CD4-positive, alpha-beta T cell (primary cell): Measurements from ENCODE around the gene GABPB1. TPM values are rescaled to one million over a fixed set of nuclear protein-coding genes. Genes with fewer than 3 reads are reported as not detected.

Source experiments
- ATAC-seq: fragments of 200-7000 bp; cut with Tn5 transposase; one replicate; pipeline ENCODE4 v1.10.0; 2022; ENCODE audit warnings: mild to moderate bottlenecking; ENCODE audit not compliant: poor library complexity
- CTCF ChIA-PET: fragments of 350-600 bp; sonication (Branson Sonifier 250); formaldehyde crosslinking; loops from one replicate; lab custom pipeline; 2021; ENCODE audit warnings: antibody characterized with exemption, inconsistent platforms; lab: Charles Lee
- POLR2A ChIA-PET: fragments of 350-600 bp; sonication (Branson Sonifier 250); formaldehyde crosslinking; loops from one replicate; lab custom pipeline; 2021; ENCODE audit warnings: antibody characterized with exemption, inconsistent platforms; lab: Charles Lee
- DNase-seq, 14 experiments: peaks; one replicate each; pipeline ENCODE4 v3.0.0-alpha.2; 2013 to 2020; ENCODE audit warnings: mixed read lengths in 2 of 14
- H3K27ac ChIP-seq, 2 donors: one replicate each; pipeline versions ENCODE4 v1.5.1 to v1.7.0; 2013; ENCODE audit warnings: low read length in 2 of 2, low read depth in 1 of 2, mild to moderate bottlenecking in 1 of 2
- H3K27me3 ChIP-seq, 2 experiments: 1 replicate in 1 of 2; 2 replicates in 1 of 2; pipeline versions ENCODE4 v1.6.1 to v1.7.0; 2013; ENCODE audit warnings: low read length in 2 of 2, control low read depth in 1 of 2, mild to moderate bottlenecking in 1 of 2, moderate library complexity in 1 of 2; ENCODE audit not compliant: insufficient read depth in 2 of 2, control insufficient read depth in 1 of 2
- H3K36me3 ChIP-seq: one replicate; pipeline ENCODE4 v1.6.1; 2013; ENCODE audit warnings: low read length, control low read depth; ENCODE audit not compliant: insufficient read depth
- H3K4me1 ChIP-seq: one replicate; pipeline ENCODE4 v1.6.1; 2013; ENCODE audit warnings: low read length, control low read depth; ENCODE audit not compliant: insufficient read depth
- H3K4me3 ChIP-seq: one replicate; pipeline ENCODE4 v1.5.1; 2013; ENCODE audit warnings: mild to moderate bottlenecking, low read length, moderate library complexity
- H3K9me3 ChIP-seq, 2 experiments: 1 replicate in 1 of 2; 2 replicates in 1 of 2; pipeline versions ENCODE4 v1.6.1 to v1.7.0; 2013; ENCODE audit warnings: low read length in 2 of 2, mild to moderate bottlenecking in 2 of 2, control low read depth in 1 of 2, moderate library complexity in 1 of 2; ENCODE audit not compliant: control insufficient read depth in 1 of 2, insufficient read depth in 1 of 2
- H3K27ac Mint-ChIP-seq: one replicate; pipeline ENCODE4 v1.8.0; 2020; ENCODE audit warnings: mixed read lengths
- H3K27me3 Mint-ChIP-seq: one replicate; pipeline ENCODE4 v1.8.0; 2021; ENCODE audit warnings: mixed read lengths
- H3K36me3 Mint-ChIP-seq: one replicate; pipeline ENCODE4 v1.8.0; 2021; ENCODE audit warnings: low read depth, mixed read lengths
- H3K4me1 Mint-ChIP-seq: one replicate; pipeline ENCODE4 v1.8.0; 2021; ENCODE audit warnings: low read depth, mixed read lengths
- H3K4me3 Mint-ChIP-seq: one replicate; pipeline ENCODE4 v1.8.0; 2020; ENCODE audit warnings: mild to moderate bottlenecking, mixed read lengths
- H3K9me3 Mint-ChIP-seq: one replicate; pipeline ENCODE4 v1.8.0; 2020; ENCODE audit warnings: mixed read lengths
- intact Hi-C, 2 experiments: fragments of 100-400 bp; cut with DNase I in 1 of 2; cut with micrococcal nuclease in 1 of 2; formaldehyde crosslinking; loops; one replicate each; pipeline versions ENCODE4 v1.15.1 to v1.9.0; 2023 to 2025; cut with DNase I, micrococcal nuclease
- total RNA-seq, 174 experiments: library from RNA in 2 of 174; stranded (reverse) in 2 of 174; gene quantifications; one replicate each; pipeline ENCODE4 v1.2.3 and lab custom pipeline; 2021 to 2026
- TF ChIP-seq, protein P1 (sequence below): fragments of 200-600 bp; IDR thresholded peaks from one replicate; pipeline ENCODE4 v1.8.0; 2022; ENCODE audit warnings: antibody characterized with exemption, mild to moderate bottlenecking

Gene GABPB1
- total RNA-seq, 2 experiments from 2014 or later: 25.7 to 27.1 TPM

DNA sequence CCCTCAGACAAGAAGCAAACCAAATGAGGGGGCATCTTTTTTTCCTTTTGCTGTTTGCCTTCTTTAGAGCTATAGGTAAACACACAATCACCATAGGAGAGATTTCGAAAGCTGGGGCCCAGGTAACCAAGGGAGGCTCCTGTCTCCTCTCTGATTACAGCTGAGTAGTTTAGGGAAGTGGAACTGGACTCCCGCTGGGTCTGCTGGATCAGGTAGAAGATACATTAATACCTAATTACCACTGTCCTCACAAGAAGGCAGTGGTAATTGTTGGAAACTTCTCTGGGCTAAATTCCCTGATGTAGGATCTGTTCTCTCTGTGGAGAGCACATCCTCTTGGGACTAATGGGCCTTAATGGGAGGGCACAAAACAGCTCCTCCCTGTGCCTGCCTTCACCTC, 122.2 kb downstream of the GABPB1 start:
- H3K36me3 ChIP-seq: no peaks in the 10 kb centered on the region
- no peak for ATAC-seq
- no peak for DNase-seq
- H3K27ac ChIP-seq: no peak overlapping the region
- Mint-ChIP-seq H3K4me1 (no peaks in the 10 kb centered on the region), H3K27me3 (no peaks in the 10 kb centered on the region), H3K4me3 (no peak overlapping the region), H3K36me3 (no peaks in the 10 kb centered on the region), H3K27ac (no peak overlapping the region), H3K9me3 (no peaks in the 10 kb centered on the region)
- no peaks in the 10 kb centered on the region for H3K4me1 ChIP-seq
- no peaks in the 10 kb centered on the region for H3K9me3 ChIP-seq
- H3K27me3 ChIP-seq: no peaks in the 10 kb centered on the region
- no peak overlapping the region for H3K4me3 ChIP-seq
- CTCF ChIA-PET: no interaction called here
- intact Hi-C loops: no loop called here
- TF ChIP-seq, protein P1, sequence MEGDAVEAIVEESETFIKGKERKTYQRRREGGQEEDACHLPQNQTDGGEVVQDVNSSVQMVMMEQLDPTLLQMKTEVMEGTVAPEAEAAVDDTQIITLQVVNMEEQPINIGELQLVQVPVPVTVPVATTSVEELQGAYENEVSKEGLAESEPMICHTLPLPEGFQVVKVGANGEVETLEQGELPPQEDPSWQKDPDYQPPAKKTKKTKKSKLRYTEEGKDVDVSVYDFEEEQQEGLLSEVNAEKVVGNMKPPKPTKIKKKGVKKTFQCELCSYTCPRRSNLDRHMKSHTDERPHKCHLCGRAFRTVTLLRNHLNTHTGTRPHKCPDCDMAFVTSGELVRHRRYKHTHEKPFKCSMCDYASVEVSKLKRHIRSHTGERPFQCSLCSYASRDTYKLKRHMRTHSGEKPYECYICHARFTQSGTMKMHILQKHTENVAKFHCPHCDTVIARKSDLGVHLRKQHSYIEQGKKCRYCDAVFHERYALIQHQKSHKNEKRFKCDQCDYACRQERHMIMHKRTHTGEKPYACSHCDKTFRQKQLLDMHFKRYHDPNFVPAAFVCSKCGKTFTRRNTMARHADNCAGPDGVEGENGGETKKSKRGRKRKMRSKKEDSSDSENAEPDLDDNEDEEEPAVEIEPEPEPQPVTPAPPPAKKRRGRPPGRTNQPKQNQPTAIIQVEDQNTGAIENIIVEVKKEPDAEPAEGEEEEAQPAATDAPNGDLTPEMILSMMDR: no peak
- POLR2A ChIA-PET: no interaction called here

DNA sequence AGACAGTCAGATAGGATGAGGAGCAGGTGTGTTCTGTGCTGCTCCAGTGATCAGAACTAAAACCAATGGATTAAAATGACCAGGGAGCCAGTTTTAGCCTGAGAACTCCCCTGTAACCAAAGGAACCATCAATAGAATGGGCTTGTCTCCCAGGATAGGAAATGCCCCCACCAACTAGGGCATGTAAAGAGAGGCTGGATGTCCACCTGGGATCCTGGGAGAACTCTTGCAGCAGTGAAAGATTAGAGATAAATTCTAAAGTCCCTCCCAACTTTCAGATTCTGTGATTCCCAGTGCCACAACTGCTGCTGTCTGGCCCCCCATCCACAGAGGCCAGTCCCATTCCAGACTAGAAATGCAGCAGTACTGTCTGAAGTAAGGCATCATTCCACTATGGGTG, 123.2 kb downstream of the GABPB1 start:
- Mint-ChIP-seq H3K9me3 (no peaks in the 10 kb centered on the region), H3K27me3 (no peaks in the 10 kb centered on the region), H3K4me1 (no peaks in the 10 kb centered on the region), H3K36me3 (no peaks in the 10 kb centered on the region), H3K27ac (no peak overlapping the region), H3K4me3 (no peak overlapping the region)
- CTCF ChIA-PET: no interaction called here
- ATAC-seq: no peak
- POLR2A ChIA-PET: no interaction called here
- intact Hi-C loops: no loop called here
- no peak for DNase-seq
- H3K27me3 ChIP-seq: no peaks in the 10 kb centered on the region
- H3K27ac ChIP-seq: no peak overlapping the region
- no peaks in the 10 kb centered on the region for H3K4me1 ChIP-seq
- H3K9me3 ChIP-seq: no peaks in the 10 kb centered on the region
- no peak overlapping the region for H3K4me3 ChIP-seq
- TF ChIP-seq, protein P1: no peak
- H3K36me3 ChIP-seq: no peaks in the 10 kb centered on the region

DNA sequence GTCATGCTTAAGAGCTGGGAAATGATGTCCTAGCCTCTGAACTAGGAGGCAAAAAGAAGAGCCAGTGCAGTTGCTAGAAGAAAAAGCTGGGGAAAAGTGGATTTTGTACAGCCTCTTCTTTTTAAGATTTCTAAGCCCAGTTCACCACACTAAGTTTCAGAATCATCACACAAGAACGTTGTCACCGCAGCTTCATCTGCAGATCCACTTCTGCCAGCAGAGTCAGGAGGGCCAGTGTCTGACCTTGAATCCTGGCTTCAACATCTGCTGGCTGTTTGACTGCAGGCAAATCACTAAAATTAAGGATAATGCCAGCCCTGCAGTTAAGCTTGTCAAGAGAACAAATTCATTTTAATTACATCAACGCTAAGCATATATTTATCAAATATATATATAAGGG, 125.7 kb downstream of the GABPB1 start:
- CTCF ChIA-PET: interaction anchor here (0.7 kb wide), 1 partner anchor 1555 kb away, joined by 3 read pairs; no protein-coding TSS in a partner anchor
- no peaks in the 10 kb centered on the region for H3K27me3 Mint-ChIP-seq
- DNase-seq: no peak
- POLR2A ChIA-PET: no interaction called here
- Histone ChIP-seq H3K4me1 (no peaks in the 10 kb centered on the region), H3K36me3 (no peaks in the 10 kb centered on the region), H3K27ac (no peak overlapping the region), H3K9me3 (no peaks in the 10 kb centered on the region), H3K27me3 (no peaks in the 10 kb centered on the region), H3K4me3 (no peak overlapping the region)
- ATAC-seq: no peak
- no peak overlapping the region for H3K4me3 Mint-ChIP-seq
- no peaks in the 10 kb centered on the region for H3K36me3 Mint-ChIP-seq
- intact Hi-C loops: no loop called here
- no peaks in the 10 kb centered on the region for H3K9me3 Mint-ChIP-seq
- H3K27ac Mint-ChIP-seq: no peak overlapping the region
- H3K4me1 Mint-ChIP-seq: no peaks in the 10 kb centered on the region
- TF ChIP-seq, protein P1: no peak
